Heart right ventricle (tissue), 16 donors: ENCODE data around the gene LIN52. TPM values are rescaled to one million over a fixed set of nuclear protein-coding genes. Genes with fewer than 3 reads are reported as not detected.

Experiments used
- ATAC-seq, 8 donors: fragments of 200-7000 bp; cut with Tn5 transposase; one replicate each; pipeline ENCODE4 v1.9.1; 2020; ENCODE audit warnings: mild to moderate bottlenecking in 8 of 8, moderate library complexity in 8 of 8, moderate number of reproducible peaks in 1 of 8
- DNase-seq, 2 donors: peaks; one replicate each; pipeline ENCODE4 v3.0.0-alpha.2; 2020
- H3K27ac ChIP-seq, 10 donors: fragments of 200-600 bp; sonication (generic) in 2 of 10; one replicate each; pipeline versions ENCODE4 v1.5.0 to v1.8.0; 2020 to 2022; ENCODE audit warnings: mild to moderate bottlenecking in 3 of 10
- H3K27me3 ChIP-seq, 7 donors: fragments of 200-600 bp; one replicate each; pipeline ENCODE4 v1.8.0; 2021 to 2022; ENCODE audit warnings: mild to moderate bottlenecking in 2 of 7
- H3K36me3 ChIP-seq, 9 donors: fragments of 200-600 bp; sonication (generic) in 1 of 9; one replicate each; pipeline versions ENCODE4 v1.5.0 to v1.8.0; 2020 to 2022; ENCODE audit warnings: mild to moderate bottlenecking in 2 of 9
- H3K4me1 ChIP-seq, 9 donors: fragments of 200-600 bp; sonication (generic) in 1 of 9; one replicate each; pipeline versions ENCODE4 v1.5.0 to v1.8.0; 2020 to 2022; ENCODE audit warnings: mild to moderate bottlenecking in 4 of 9
- H3K4me3 ChIP-seq, 10 donors: fragments of 200-600 bp; sonication (generic) in 2 of 10; one replicate each; pipeline versions ENCODE4 v1.5.0 to v1.8.0; 2020 to 2022; ENCODE audit warnings: mild to moderate bottlenecking in 7 of 10, moderate library complexity in 2 of 10
- H3K9me3 ChIP-seq, 11 donors: fragments of 200-600 bp in 10 of 11; sonication (generic) in 2 of 11; one replicate each; pipeline versions ENCODE4 v1.5.0 to v1.8.0; 2013 to 2022; ENCODE audit warnings: mild to moderate bottlenecking in 2 of 11, control low read depth in 1 of 11, moderate library complexity in 1 of 11
- CTCF ChIP-seq, 9 donors: fragments of 200-600 bp; sonication (generic) in 2 of 9; IDR thresholded peaks; one replicate each; pipeline versions ENCODE4 v1.5.0 to v1.8.0; 2021 to 2022; ENCODE audit warnings: antibody characterized with exemption in 9 of 9, mild to moderate bottlenecking in 5 of 9, moderate library complexity in 1 of 9
- WGBS, 2 donors: extraction: QIAGEN DNeasy Blood & Tissue Kit; methylation state at CpG; one replicate each; pipeline ENCODE4 v1.1.7; 2013; ENCODE audit warnings: inconsistent platforms in 1 of 2; 5-methylcytosine and 5-hydroxymethylcytosine counted together
- intact Hi-C, 10 donors: fragments of 100-400 bp; cut with DNase I; formaldehyde crosslinking; loops; one replicate each; pipeline versions ENCODE4 v1.11.1 to v1.14.2; 2022
- polyA plus RNA-seq, 2 donors: library from polyadenylated mRNA; stranded (reverse); fragments of 200-250 nt; gene quantifications; one replicate each; pipeline ENCODE4 v1.2.3, GENCODE V29; 2013
- total RNA-seq, 10 donors: library from RNA; stranded (reverse); fragmentation: NEBNext Ultra II Directional in 3 of 10; extraction: Animal tissue kit (Norgen Biotek cat#: 25700) in 3 of 10; gene quantifications; one replicate each; pipeline versions ENCODE4 v1.2.1 to v1.2.4, GENCODE V29; 2021 to 2023
- donor health status: Arrhythmogenic right ventricular cardiomyopathy.
- donor health status: ischemic (EF 13 %, LVEDD 7.1; RV severe dilation, severe dysfunction).
- donor health status: healthy with polysubstance abuse.
- donor health status: DM: no; HTN: yes; CAD: no.
- donor health status: DM: no; HTN: no; CAD: no.
- donor health status: ischemic (EF 25% LVEDD 6.9; RV normal size, moderate dysfunction).
- donor health status: ischemic (EF 25% LVEDD 5.7; RV mildly dilated, moderate dysfunction).
- donor health status: healthy.
- donor health status: DM: yes; HTN: yes; CAD: no.
- donor health status: Ischemic cardiomyopathy.
- donor health status: ischemic (EF 35%, LVEDD 5.7; RV mildly dilated, moderate dysfunction).
- donor health status: nonischemic (EF 11% LVEDD 7.7; RV severe dilation, severe dysfunction).
- donor health status: DM: yes; HTN: yes; CAD: no.
- donor health status: PGD.
- donor health status: ischemic (EF 29% LVEDD 5.4; RV normal size, mild dysfunction).
- donor health status: nonischemic (EF 23%, LVEDD 6.1; RV moderate dilation, normal function).

Gene LIN52
- total and polyA plus RNA-seq, 12 donors, result 4.7 to 13.6 (median 8.3) TPM

DNA sequence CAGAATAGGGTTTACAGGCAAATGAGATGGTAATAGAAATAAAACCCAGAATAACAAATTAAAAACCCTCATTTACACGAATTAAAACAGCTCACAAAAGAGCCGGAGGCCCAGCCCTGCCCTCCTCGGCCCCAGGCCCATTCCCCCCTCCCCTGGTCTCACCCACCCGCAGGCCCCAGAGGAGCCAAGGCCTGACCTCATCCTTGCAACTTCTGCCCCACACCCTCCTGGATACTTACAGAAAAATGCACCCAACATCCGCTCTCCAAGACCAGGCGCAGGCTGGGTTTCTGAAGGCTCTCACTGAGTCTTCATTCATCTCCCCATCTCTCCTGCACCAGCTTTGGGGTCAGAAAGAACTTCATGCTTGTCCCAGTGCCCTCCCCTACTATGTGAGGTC, 138.3 kb downstream of the LIN52 start:
- no peaks in the 10 kb centered on the region for H3K36me3 ChIP-seq
- H3K4me1 ChIP-seq, result peaks cover 0 to 5% (median under 1%) of the 10 kb centered on the region in 9 donors
- H3K27ac ChIP-seq, result no peak overlapping the region
- H3K27me3 ChIP-seq, result peaks cover 0 to 71% (median 45%) of the 10 kb centered on the region in 7 donors
- TF ChIP-seq CTCF (IDR thresholded peaks at IDR 0.05), result no peak
- whole genome bisulfite sequencing, 2 donors, result 73 to 78% methylated on average over 6 of the region's 6 CpGs
- ATAC-seq (no peak), DNase-seq (no peak)
- H3K4me3 ChIP-seq, result no peak overlapping the region
- no peaks in the 10 kb centered on the region for H3K9me3 ChIP-seq
- intact Hi-C loops, result no loop called here

GRCh38 chr14:74231784-74232183, 147.0 kb downstream of the LIN52 start:
- TF ChIP-seq CTCF (IDR thresholded peaks at IDR 0.05), result no peak
- ATAC-seq (no peak), DNase-seq (no peak)
- no peaks in the 10 kb centered on the region for H3K4me1 ChIP-seq
- peaks cover 0 to 47% (median 22%) of the 10 kb centered on the region in 7 donors for H3K27me3 ChIP-seq
- intact Hi-C loops, result no loop called here
- WGBS, 2 donors, result 80 to 91% methylated on average over 8 of the region's 8 CpGs
- no peaks in the 10 kb centered on the region for H3K36me3 ChIP-seq
- no peak overlapping the region for H3K4me3 ChIP-seq
- H3K27ac ChIP-seq, result no peak overlapping the region
- peaks cover 0 to 13% (median 0%) of the 10 kb centered on the region in 11 donors for H3K9me3 ChIP-seq

DNA sequence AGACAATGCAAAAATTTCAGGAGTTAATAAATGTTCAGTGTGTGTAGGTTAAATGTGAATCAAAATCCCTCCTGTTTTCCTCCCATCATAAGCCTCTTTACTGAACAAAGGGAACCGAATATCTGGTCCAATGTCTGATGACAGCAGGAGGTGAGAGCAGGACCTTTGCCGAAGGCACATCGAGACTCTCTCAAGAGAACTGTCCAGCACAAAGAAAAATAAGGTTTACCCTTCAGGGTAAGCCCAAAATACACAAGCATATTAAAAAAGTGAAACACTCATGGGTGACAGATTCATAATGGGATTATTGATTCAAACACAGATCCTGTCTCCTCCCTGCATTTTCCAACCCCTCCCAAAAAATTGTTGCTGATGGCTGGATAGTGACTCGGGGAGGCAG, 150.3 kb downstream of the LIN52 start:
- TF ChIP-seq CTCF (IDR thresholded peaks at IDR 0.05), result no peak
- Histone ChIP-seq H3K36me3 (no peaks in the 10 kb centered on the region), H3K27me3 (peaks cover 15 to 59% (median 47%) of the 10 kb centered on the region in 7 donors), H3K4me1 (peaks cover 0 to 10% (median 6%) of the 10 kb centered on the region in 9 donors), H3K4me3 (no peak overlapping the region), H3K27ac (no peak overlapping the region), H3K9me3 (peaks cover 0 to 13% (median 0%) of the 10 kb centered on the region in 11 donors)
- intact Hi-C loops, result no loop called here
- DNase-seq (no peak), ATAC-seq (no peak)
- 56 to 57% methylated on average over 4 of the region's 4 CpGs for WGBS, 2 donors

DNA sequence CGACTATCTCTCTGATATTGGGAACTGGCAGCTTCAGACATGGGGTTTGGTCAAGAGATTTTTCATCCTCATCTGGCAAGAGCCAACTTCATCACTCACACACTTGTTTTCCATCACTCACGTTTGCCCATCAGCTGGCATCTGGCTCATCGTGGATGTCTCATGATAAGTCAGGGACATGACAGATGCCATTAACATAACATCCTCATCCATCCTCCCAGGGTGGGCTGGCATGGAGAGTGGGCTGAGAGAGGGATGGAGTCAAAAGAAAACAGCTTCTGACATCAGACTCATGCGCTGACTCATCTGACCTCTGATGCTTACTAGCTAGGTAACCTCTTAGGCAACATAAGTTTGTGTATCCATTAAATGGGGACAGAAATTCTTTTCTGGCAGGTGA, 152.7 kb downstream of the LIN52 start:
- no peak for DNase-seq
- no peak overlapping the region for H3K4me3 ChIP-seq
- intact Hi-C loops, result no loop called here
- H3K27ac ChIP-seq, result no peak overlapping the region
- no peaks in the 10 kb centered on the region for H3K36me3 ChIP-seq
- TF ChIP-seq CTCF (IDR thresholded peaks at IDR 0.05), result no peak
- no peak for ATAC-seq
- 79 to 91% methylated on average over 4 of the region's 4 CpGs for WGBS, 2 donors
- peaks cover 0 to under 1% (median 0%) of the 10 kb centered on the region in 11 donors for H3K9me3 ChIP-seq
- H3K4me1 ChIP-seq, result peaks cover 11 to 31% (median 24%) of the 10 kb centered on the region in 9 donors
- peaks cover 37 to 72% (median 64%) of the 10 kb centered on the region in 7 donors for H3K27me3 ChIP-seq
